Breast epithelium (tissue), 4 donors: ENCODE measurements around the gene DEGS1. TPM values are rescaled to one million over a fixed set of nuclear protein-coding genes. Genes with fewer than 3 reads are reported as not detected.

Experiments used
- DNase-seq, 2 donors: peaks; one replicate each; pipeline ENCODE4 v3.0.0-alpha.2; 2019; ENCODE audit warnings: low spot score in 2 of 2
- H3K27ac ChIP-seq, 2 donors: fragments of 200-600 bp; sonication (generic) in 1 of 2; one replicate each; pipeline ENCODE4 v1.5.1; 2016 to 2019; ENCODE audit warnings: mild to moderate bottlenecking in 1 of 2
- H3K27me3 ChIP-seq, 2 donors: fragments of 200-600 bp; sonication (generic) in 1 of 2; one replicate each; pipeline versions ENCODE4 v1.5.1 to v1.6.0; 2017 to 2019; ENCODE audit warnings: control low read depth in 1 of 2, mild to moderate bottlenecking in 1 of 2
- H3K36me3 ChIP-seq: fragments of 200-600 bp; one replicate; pipeline ENCODE4 v1.5.1; 2019
- H3K4me1 ChIP-seq, 2 donors: fragments of 200-600 bp; sonication (generic); one replicate each; pipeline ENCODE4 v1.5.1; 2016 to 2019; ENCODE audit warnings: control low read depth in 1 of 2
- H3K4me3 ChIP-seq, 3 donors: fragments of 200-600 bp; sonication (generic); 1 replicate in 2 of 3; 2 replicates in 1 of 3; pipeline ENCODE4 v1.5.1; 2016 to 2019; ENCODE audit warnings: mild to moderate bottlenecking in 3 of 3, moderate library complexity in 2 of 3
- H3K9me3 ChIP-seq, 2 donors: fragments of 200-600 bp; sonication (generic) in 1 of 2; one replicate each; pipeline ENCODE4 v1.5.1; 2016 to 2019; ENCODE audit warnings: control low read depth in 1 of 2
- POLR2A ChIP-seq: fragments of 450-650 bp; IDR thresholded peaks from one replicate; pipeline ENCODE4 v1.6.1; 2016; ENCODE audit warnings: antibody characterized with exemption, mild to moderate bottlenecking, moderate library complexity
- POLR2AphosphoS5 ChIP-seq, 3 donors: sonication (generic); formaldehyde crosslinking; IDR thresholded peaks; one replicate each; pipeline ENCODE4 v1.6.1; 2017; ENCODE audit warnings: antibody characterized with exemption in 3 of 3
- intact Hi-C: fragments of 100-400 bp; cut with DNase I; formaldehyde crosslinking; loops from one replicate; pipeline ENCODE4 v1.15.1; 2023; ENCODE audit warnings: low total_unique reads
- total RNA-seq, 3 donors: library from RNA; depleted of rRNA; stranded (reverse); fragments of >200 nt; gene quantifications; one replicate each; pipeline ENCODE4 v1.1.0, GENCODE V29; 2016
- TF ChIP-seq, protein P1 (sequence below), 3 donors: fragments of 450-650 bp; IDR thresholded peaks; one replicate each; pipeline ENCODE4 v1.5.1; 2016 to 2017; ENCODE audit warnings: antibody characterized with exemption in 3 of 3, mild to moderate bottlenecking in 3 of 3, moderate library complexity in 3 of 3

Gene DEGS1
- total RNA-seq, 3 donors from 2014 or later: 74.9 to 84.4 (median 81.0) TPM

DNA sequence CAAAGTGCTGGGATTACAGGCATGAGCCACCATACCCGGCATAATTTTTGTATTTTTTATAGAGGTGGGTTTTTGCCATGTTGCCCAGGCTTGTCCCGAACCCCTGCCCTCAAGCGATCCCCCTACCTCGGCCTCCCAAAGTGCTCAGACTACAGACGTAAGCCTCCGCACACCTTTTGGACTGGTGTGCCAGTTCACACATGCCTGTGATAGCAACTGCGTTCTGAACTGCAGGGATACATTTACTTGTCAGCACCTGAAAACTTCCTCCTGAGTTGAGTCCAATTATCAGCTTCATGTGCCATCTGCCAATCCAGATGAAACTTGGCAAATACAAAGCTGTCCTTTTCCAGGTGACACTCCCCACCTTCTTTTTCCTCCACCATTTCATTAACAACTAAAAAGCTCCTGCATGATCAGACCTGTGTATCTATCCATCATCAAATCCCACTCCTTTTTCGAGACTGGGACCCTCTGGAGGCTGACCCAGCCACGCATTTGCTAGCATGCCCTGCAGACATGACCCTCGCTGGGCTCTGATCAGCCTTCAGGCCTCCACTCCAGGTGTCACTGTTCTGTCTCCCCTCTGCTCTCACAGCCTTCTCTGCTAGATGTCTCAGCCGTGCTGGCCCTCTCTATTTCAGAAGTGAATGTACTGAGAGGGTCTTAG lies 2.1 kb upstream of the DEGS1 start:
- no peak for DNase-seq
- no peaks in the 10 kb centered on the region for H3K27me3 ChIP-seq
- no peaks in the 10 kb centered on the region for H3K36me3 ChIP-seq
- H3K4me1 ChIP-seq: no peaks in the 10 kb centered on the region
- TF ChIP-seq POLR2AphosphoS5 (IDR thresholded peaks at IDR 0.05) (no peak), POLR2A (no peak)
- TF ChIP-seq, protein P1, sequence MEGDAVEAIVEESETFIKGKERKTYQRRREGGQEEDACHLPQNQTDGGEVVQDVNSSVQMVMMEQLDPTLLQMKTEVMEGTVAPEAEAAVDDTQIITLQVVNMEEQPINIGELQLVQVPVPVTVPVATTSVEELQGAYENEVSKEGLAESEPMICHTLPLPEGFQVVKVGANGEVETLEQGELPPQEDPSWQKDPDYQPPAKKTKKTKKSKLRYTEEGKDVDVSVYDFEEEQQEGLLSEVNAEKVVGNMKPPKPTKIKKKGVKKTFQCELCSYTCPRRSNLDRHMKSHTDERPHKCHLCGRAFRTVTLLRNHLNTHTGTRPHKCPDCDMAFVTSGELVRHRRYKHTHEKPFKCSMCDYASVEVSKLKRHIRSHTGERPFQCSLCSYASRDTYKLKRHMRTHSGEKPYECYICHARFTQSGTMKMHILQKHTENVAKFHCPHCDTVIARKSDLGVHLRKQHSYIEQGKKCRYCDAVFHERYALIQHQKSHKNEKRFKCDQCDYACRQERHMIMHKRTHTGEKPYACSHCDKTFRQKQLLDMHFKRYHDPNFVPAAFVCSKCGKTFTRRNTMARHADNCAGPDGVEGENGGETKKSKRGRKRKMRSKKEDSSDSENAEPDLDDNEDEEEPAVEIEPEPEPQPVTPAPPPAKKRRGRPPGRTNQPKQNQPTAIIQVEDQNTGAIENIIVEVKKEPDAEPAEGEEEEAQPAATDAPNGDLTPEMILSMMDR (IDR thresholded peaks at IDR 0.05): no peak
- H3K9me3 ChIP-seq: no peaks in the 10 kb centered on the region
- H3K4me3 ChIP-seq: no peak overlapping the region
- peak overlapping the region; percentile 14 to 94 for H3K27ac ChIP-seq
- intact Hi-C loops: no loop called here

DNA sequence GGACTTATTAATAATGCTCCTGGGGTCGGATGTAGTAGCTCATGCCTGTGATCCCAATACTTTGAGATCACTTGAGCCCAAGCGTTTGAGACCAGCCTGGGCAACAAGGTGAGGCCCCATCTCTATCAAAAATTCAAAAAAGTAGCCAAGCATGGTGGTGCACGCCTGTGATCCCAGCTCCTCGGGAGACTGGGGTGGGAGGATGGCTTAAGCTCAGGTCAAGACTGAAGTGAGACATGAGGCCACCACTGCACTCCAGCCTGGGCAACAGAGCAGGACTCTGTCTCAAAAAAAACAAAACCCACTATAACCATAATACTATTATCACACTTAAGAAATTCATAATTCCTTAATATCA lies 1.6 kb upstream of the DEGS1 start:
- TF ChIP-seq, protein P1 (IDR thresholded peaks at IDR 0.05): no peak
- no peak for TF ChIP-seq POLR2AphosphoS5 (IDR thresholded peaks at IDR 0.05)
- no peak for TF ChIP-seq POLR2A
- no peak overlapping the region for H3K4me3 ChIP-seq
- peak overlapping the region in 1 of 2 donors; percentile 94 for H3K27ac ChIP-seq
- H3K4me1 ChIP-seq: no peaks in the 10 kb centered on the region
- no peaks in the 10 kb centered on the region for H3K36me3 ChIP-seq
- intact Hi-C loops: no loop called here
- H3K27me3 ChIP-seq: no peaks in the 10 kb centered on the region
- no peak for DNase-seq
- no peaks in the 10 kb centered on the region for H3K9me3 ChIP-seq

DNA sequence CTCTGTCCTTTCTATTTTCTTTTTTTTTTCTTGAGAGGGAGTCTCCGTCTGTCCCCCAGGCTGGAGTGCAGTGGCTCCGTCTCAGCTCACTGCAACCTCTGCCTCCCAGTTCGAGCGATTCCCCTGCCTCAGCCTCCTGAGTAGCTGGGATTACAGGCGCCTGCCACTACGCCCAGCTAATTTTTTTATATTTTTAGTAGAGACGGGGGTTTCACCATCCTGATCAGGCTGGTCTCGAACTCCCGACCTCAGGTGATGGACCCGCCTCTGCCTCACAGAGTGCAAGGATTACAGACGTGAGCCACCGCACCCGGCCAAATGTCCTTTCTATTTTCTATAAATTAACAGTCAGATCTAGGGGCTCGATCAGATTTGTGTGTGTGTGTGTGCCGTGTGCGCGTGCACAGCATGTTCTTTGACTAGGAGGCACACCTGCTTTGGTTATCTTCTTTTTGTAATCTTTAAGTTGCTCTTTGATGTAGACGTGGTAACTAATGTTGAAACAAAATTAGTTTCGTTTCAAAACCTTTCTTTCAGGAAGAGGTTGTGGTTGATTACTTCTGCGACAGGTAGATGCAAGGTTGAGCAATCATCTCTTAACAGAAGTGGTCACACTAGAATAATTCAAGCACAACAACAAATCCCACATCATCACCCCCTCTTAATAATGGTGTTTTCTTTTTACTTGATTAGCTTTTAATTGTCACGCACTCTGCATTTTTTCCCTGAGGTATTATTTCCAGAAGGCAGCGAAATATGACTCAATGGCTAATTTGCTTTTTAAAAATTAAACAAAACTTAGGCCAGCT lies 779 bp upstream of the DEGS1 start:
- no peaks in the 10 kb centered on the region for H3K9me3 ChIP-seq

DNA sequence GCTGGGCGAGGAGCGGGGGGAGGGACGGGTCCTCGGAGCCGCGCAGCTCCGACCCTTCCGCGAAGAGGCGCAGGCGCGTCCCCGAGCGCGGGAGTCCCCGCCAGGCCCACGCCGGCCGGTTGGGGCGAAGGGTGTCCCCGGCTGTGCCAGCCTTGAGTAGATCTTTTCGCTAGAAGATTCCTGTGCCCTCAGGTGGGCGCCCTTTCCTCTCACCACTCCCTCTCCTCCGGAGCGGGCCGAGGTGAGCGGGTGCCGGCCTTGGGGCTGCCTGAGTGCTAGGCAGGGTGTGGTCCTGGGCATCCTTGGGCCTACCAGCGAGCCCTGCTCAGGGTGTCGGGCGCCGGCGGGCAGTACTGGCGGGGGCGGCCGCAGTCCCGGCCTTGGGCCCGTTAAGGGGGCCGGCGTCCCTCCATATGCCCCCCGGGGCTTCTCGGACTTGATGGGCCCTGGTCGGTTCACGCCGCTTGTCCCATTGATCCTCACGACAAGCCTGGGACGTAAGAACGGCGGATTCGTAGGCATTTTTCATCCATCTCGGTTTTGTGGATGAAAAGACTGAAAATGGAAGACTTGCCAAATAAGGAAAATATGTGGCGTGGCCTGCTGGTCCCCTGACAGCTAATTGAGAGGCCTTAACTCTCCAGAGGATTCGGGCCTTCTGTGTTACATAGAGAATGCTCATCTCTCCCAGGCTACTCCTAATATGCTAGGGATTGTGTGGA lies 712 bp downstream of the DEGS1 start:
- Histone ChIP-seq H3K36me3 (no peaks in the 10 kb centered on the region), H3K4me1 (no peaks in the 10 kb centered on the region), H3K27me3 (no peaks in the 10 kb centered on the region), H3K27ac (peak overlapping the region; percentile 94 to 98), H3K9me3 (no peaks in the 10 kb centered on the region), H3K4me3 (peak overlapping the region; percentile 91 to 99 (median 94))
- intact Hi-C loops: no loop called here
- DNase-seq: peak in 1 of 2 donors; percentile 34
- TF ChIP-seq POLR2AphosphoS5 (IDR thresholded peaks at IDR 0.05): peak in 1 of 3 donors; percentile 8
- TF ChIP-seq, protein P1 (IDR thresholded peaks at IDR 0.05): no peak

More for the DNA sequence above, 779 bp upstream of the DEGS1 start:
- TF ChIP-seq, protein P1 (IDR thresholded peaks at IDR 0.05): no peak
- no peak for TF ChIP-seq POLR2A
- TF ChIP-seq POLR2AphosphoS5 (IDR thresholded peaks at IDR 0.05): no peak
- peak overlapping the region; percentile 91 to 99 (median 94) for H3K4me3 ChIP-seq
- intact Hi-C loops: no loop called here
- no peaks in the 10 kb centered on the region for H3K36me3 ChIP-seq
- DNase-seq: no peak
- no peaks in the 10 kb centered on the region for H3K27me3 ChIP-seq
- no peaks in the 10 kb centered on the region for H3K4me1 ChIP-seq
- H3K27ac ChIP-seq: peak overlapping the region; percentile 94 to 98
